DOHH2 (cell line): Measurements from ENCODE around the gene TOP2A.

Experiments
- H3F3A ChIP-seq: fragments of 200-600 bp; sonication (generic), shearing (Covaris generic); 2 replicates; pipeline ENCODE4 v1.6.0; 2016; ENCODE audit warnings: antibody characterized with exemption, mild to moderate bottlenecking; ENCODE audit not compliant: control insufficient read depth, insufficient read depth
- H3K27ac ChIP-seq: fragments of 200-600 bp; sonication (generic); 2 replicates; pipeline ENCODE4 v1.5.1; 2014; ENCODE audit warnings: low read depth, mild to moderate bottlenecking, low read length, moderate library complexity
- H3K27me3 ChIP-seq: fragments of 200-600 bp; sonication (generic); 2 replicates; pipeline ENCODE4 v1.6.1; 2014; ENCODE audit warnings: mild to moderate bottlenecking, low read length, mixed read lengths; ENCODE audit not compliant: control insufficient read depth
- H3K36me3 ChIP-seq: fragments of 200-600 bp; sonication (generic); 2 replicates; pipeline ENCODE4 v1.6.1; 2014; ENCODE audit warnings: mild to moderate bottlenecking, low read length, moderate library complexity, mixed read lengths; ENCODE audit not compliant: control insufficient read depth
- H3K4me1 ChIP-seq: fragments of 200-600 bp; sonication (generic); 2 replicates; pipeline ENCODE4 v1.6.1; 2014; ENCODE audit warnings: mild to moderate bottlenecking, low read length, mixed read lengths; ENCODE audit not compliant: control insufficient read depth
- H3K4me2 ChIP-seq: fragments of 200-600 bp; sonication (generic); 2 replicates; pipeline ENCODE4 v1.6.0; 2014; ENCODE audit warnings: mild to moderate bottlenecking, low read length, moderate library complexity
- H3K4me3 ChIP-seq: fragments of 200-600 bp; sonication (generic); 2 replicates; pipeline ENCODE4 v1.5.1; 2014; ENCODE audit warnings: mild to moderate bottlenecking, low read length, mixed read lengths
- H3K79me2 ChIP-seq: fragments of 200-600 bp; sonication (generic); 2 replicates; pipeline ENCODE4 v1.6.1; 2014; ENCODE audit warnings: mild to moderate bottlenecking, low read length, mixed read lengths; ENCODE audit not compliant: control insufficient read depth
- H3K9me2 ChIP-seq: fragments of 200-600 bp; sonication (generic); replicated peaks from 2 replicates; pipeline ENCODE4 v1.6.1; 2014; ENCODE audit warnings: mild to moderate bottlenecking, low read length, mixed read lengths; ENCODE audit not compliant: control insufficient read depth
- H3K9me3 ChIP-seq: fragments of 200-600 bp; sonication (generic); 2 replicates; pipeline ENCODE4 v1.6.1; 2014; ENCODE audit warnings: antibody characterized with exemption, low read length, mixed read lengths; ENCODE audit not compliant: control insufficient read depth, insufficient read depth
- H4K20me1 ChIP-seq: fragments of 200-600 bp; sonication (generic); 2 replicates; pipeline ENCODE4 v1.6.0; 2014; ENCODE audit warnings: low read depth, mild to moderate bottlenecking, antibody characterized with exemption, low read length, moderate library complexity; ENCODE audit not compliant: control insufficient read depth, insufficient read depth
- EZH2phosphoT487 ChIP-seq: fragments of 200-600 bp; sonication (generic); IDR thresholded peaks from 2 replicates; pipeline ENCODE4 v1.6.1; 2017; ENCODE audit warnings: borderline replicate concordance, mild to moderate bottlenecking, antibody characterized with exemption, low read length, moderate library complexity, mixed read lengths
- TF ChIP-seq, protein P1 (sequence below): fragments of 200-600 bp; sonication (generic); IDR thresholded peaks from one replicate; pipeline ENCODE4 v1.5.1; 2014; ENCODE audit warnings: antibody characterized with exemption, mild to moderate bottlenecking, low read depth, low read length; ENCODE audit not compliant: poor library complexity, severe bottlenecking

Gene TOP2A

GRCh38 chr17:40348136-40348504 is 69.6 kb downstream of the TOP2A start:
- Histone ChIP-seq H3K4me2 (peak overlapping the region; percentile 70), H3K36me3 (peaks cover 14% of the 10 kb centered on the region), H3K9me2 (no peaks in the 10 kb centered on the region), H3K27ac (no peak overlapping the region), H3K4me1 (peaks cover 60% of the 10 kb centered on the region), H4K20me1 (no peaks in the 10 kb centered on the region), H3K79me2 (peaks cover 11% of the 10 kb centered on the region; the same call in 1 of the 2 replicates), H3K27me3 (peaks cover under 1% of the 10 kb centered on the region), H3F3A (peaks cover 3% of the 10 kb centered on the region; the same call in 1 of the 2 replicates), H3K4me3 (peak overlapping the region; percentile 52), H3K9me3 (no peaks in the 10 kb centered on the region)
- TF ChIP-seq, protein P1, sequence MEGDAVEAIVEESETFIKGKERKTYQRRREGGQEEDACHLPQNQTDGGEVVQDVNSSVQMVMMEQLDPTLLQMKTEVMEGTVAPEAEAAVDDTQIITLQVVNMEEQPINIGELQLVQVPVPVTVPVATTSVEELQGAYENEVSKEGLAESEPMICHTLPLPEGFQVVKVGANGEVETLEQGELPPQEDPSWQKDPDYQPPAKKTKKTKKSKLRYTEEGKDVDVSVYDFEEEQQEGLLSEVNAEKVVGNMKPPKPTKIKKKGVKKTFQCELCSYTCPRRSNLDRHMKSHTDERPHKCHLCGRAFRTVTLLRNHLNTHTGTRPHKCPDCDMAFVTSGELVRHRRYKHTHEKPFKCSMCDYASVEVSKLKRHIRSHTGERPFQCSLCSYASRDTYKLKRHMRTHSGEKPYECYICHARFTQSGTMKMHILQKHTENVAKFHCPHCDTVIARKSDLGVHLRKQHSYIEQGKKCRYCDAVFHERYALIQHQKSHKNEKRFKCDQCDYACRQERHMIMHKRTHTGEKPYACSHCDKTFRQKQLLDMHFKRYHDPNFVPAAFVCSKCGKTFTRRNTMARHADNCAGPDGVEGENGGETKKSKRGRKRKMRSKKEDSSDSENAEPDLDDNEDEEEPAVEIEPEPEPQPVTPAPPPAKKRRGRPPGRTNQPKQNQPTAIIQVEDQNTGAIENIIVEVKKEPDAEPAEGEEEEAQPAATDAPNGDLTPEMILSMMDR: no peak
- no peak for TF ChIP-seq EZH2phosphoT487

DNA sequence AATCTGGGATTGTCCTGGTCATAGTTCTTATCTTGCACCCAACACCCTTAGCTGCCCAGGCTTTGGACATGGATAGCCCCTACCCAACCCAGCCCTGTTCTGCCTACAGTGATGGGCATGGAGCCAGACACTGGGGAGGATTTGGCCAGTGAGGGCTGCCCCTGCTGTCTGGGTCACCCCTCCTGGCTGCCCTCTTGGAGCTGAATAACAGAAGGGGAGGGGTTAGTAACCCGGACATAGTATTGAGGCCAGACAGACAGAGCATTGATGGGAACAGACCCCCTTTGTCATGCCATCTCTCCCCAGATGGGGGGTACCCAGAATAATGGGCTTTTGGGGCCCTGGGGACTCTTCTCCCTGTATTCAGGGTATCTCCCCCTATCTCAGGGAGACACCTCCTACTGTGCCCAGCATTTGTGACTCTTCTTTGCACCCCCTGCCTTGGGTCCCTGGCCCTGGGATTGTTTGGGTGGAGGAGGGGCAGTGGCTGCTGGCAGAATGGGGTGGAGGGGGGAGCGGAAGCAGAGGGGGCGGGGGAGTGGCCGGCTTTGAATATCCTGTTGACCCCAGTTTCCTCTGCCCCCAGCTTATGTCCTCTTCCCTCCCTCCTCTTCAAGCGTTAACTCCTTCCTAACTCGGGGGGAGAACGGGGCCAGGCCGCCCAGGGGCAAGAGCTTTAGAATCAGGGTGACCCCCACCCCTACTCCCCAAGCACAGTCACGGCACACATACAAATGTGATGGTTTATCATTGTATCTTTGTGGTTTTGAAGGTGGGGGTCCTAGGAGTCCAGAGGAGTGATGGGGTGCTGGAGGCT is 70.2 kb downstream of the TOP2A start:
- peak overlapping the region; percentile 70 for H3K4me2 ChIP-seq
- peaks cover 8% of the 10 kb centered on the region; the same call in 1 of the 2 replicates for H3F3A ChIP-seq
- peaks cover 11% of the 10 kb centered on the region; the same call in 1 of the 2 replicates for H3K79me2 ChIP-seq
- H4K20me1 ChIP-seq: peaks cover 3% of the 10 kb centered on the region
- no peak for TF ChIP-seq EZH2phosphoT487
- TF ChIP-seq, protein P1: no peak
- peaks cover 10% of the 10 kb centered on the region for H3K36me3 ChIP-seq
- H3K4me3 ChIP-seq: peak overlapping the region; percentile 52
- no peaks in the 10 kb centered on the region for H3K9me3 ChIP-seq
- no peak overlapping the region for H3K27ac ChIP-seq
- peaks cover 7% of the 10 kb centered on the region for H3K27me3 ChIP-seq
- peaks cover 60% of the 10 kb centered on the region for H3K4me1 ChIP-seq
- no peaks in the 10 kb centered on the region for H3K9me2 ChIP-seq

- H3K9me2 ChIP-seq: no peaks in the 10 kb centered on the region
- H3K27me3 ChIP-seq: peaks cover 11% of the 10 kb centered on the region
- TF ChIP-seq, protein P1: no peak
- TF ChIP-seq EZH2phosphoT487: no peak
- no peaks in the 10 kb centered on the region for H3K9me3 ChIP-seq
- no peak overlapping the region for H3K4me3 ChIP-seq
- no peak overlapping the region for H3K27ac ChIP-seq
- peaks cover 6% of the 10 kb centered on the region for H4K20me1 ChIP-seq
- peaks cover 65% of the 10 kb centered on the region for H3K4me1 ChIP-seq
- H3K36me3 ChIP-seq: peaks cover 4% of the 10 kb centered on the region; the same call in 1 of the 2 replicates
- peaks cover 11% of the 10 kb centered on the region; the same call in 1 of the 2 replicates for H3K79me2 ChIP-seq
- H3F3A ChIP-seq: peaks cover 8% of the 10 kb centered on the region; the same call in 1 of the 2 replicates
- H3K4me2 ChIP-seq: peak overlapping the region; percentile 70
Observed at GRCh38 chr17:40346765-40347158, 70.9 kb downstream of the TOP2A start.
